ENCODE data around the gene CSNK2A2. TPM values are rescaled to one million over a fixed set of nuclear protein-coding genes. Genes with fewer than 3 reads are reported as not detected.

The CSNK2A2 gene
- total RNA-seq, 2 experiments from 2014 or later, result 49.0 to 51.0 TPM

- intact Hi-C loops (cut with DNase I, micrococcal nuclease), result loop anchor here (2.0 to 10.0 kb wide), 9 partner anchors 71 to 939 kb away; partner anchors contain the start of genes KATNB1 (in 2 of the 2), CSNK2A2 (in 1 of the 2), PSME3IP1 (in 1 of the 2) and RSPRY1 (in 1 of the 2)
- TF ChIP-seq CTCF (IDR thresholded peaks at IDR 0.05), result no peak
- peaks cover 67% of the 10 kb centered on the region for H3K4me1 Mint-ChIP-seq (ENCODE audit: low read depth)
- H3K36me3 ChIP-seq (ENCODE audit: insufficient read depth, low read length), result peaks cover 3% of the 10 kb centered on the region
- no peaks in the 10 kb centered on the region for H3K27me3 Mint-ChIP-seq
- H3K4me3 ChIP-seq (ENCODE audit: low read length), result no peak overlapping the region
- peaks cover 52% of the 10 kb centered on the region for H3K4me1 ChIP-seq (ENCODE audit: insufficient read depth, low read length)
- peaks cover 2% of the 10 kb centered on the region for H3K9me3 Mint-ChIP-seq
- no peak for ATAC-seq (ENCODE audit: poor library complexity)
- ChIA-PET CTCF (interaction anchor here (0.7 to 5.4 kb wide), 5 partner anchors 11 to 116 kb away, joined by 3 to 21 read pairs (median 3); no protein-coding TSS in a partner anchor), POLR2A (interaction anchor here (0.9 kb wide), 1 partner anchor 142 kb away, joined by 4 read pairs; no protein-coding TSS in a partner anchor)
- H3K9me3 ChIP-seq (ENCODE audit: control insufficient read depth in 1 of 2, insufficient read depth in 1 of 2, low read length in 2 of 2), result peaks cover 0 to 7% of the 10 kb centered on the region in 2 experiments
- no peaks in the 10 kb centered on the region for H3K27me3 ChIP-seq (ENCODE audit: control insufficient read depth in 1 of 2, insufficient read depth in 2 of 2, low read length in 2 of 2)
- peak overlapping the region; percentile 88 for H3K27ac Mint-ChIP-seq
- no peak for DNase-seq
- peak overlapping the region; percentile 91 for H3K4me3 Mint-ChIP-seq
- peaks cover 27% of the 10 kb centered on the region for H3K36me3 Mint-ChIP-seq (ENCODE audit: low read depth)
- peak overlapping the region in 1 of 2 donors; percentile 5 for H3K27ac ChIP-seq (ENCODE audit: low read depth in 1 of 2, low read length in 2 of 2)
Observed at GRCh38 chr16:58126451-58126961, 71.4 kb downstream of the CSNK2A2 start.

GRCh38 chr16:58125781-58126335 lies 72.0 kb downstream of the CSNK2A2 start:
- POLR2A ChIA-PET, result interaction anchor here (0.7 to 0.9 kb wide), 2 partner anchors 141 to 256 kb away, joined by 3 to 4 read pairs; no protein-coding TSS in a partner anchor
- H3K36me3 ChIP-seq (ENCODE audit: insufficient read depth, low read length), result peaks cover 3% of the 10 kb centered on the region

More at GRCh38 chr16:58125781-58126335, 72.0 kb downstream of the CSNK2A2 start:
- peaks cover 74% of the 10 kb centered on the region for H3K4me1 Mint-ChIP-seq (ENCODE audit: low read depth)
- H3K4me1 ChIP-seq (ENCODE audit: insufficient read depth, low read length), result peaks cover 55% of the 10 kb centered on the region
- intact Hi-C loops (cut with DNase I, micrococcal nuclease), result loop anchor here (2.0 to 10.0 kb wide), 9 partner anchors 71 to 939 kb away; partner anchors contain the start of genes KATNB1 (in 2 of the 2), CSNK2A2 (in 1 of the 2), PSME3IP1 (in 1 of the 2) and RSPRY1 (in 1 of the 2)
- H3K27me3 Mint-ChIP-seq, result no peaks in the 10 kb centered on the region
- ATAC-seq (ENCODE audit: poor library complexity) (no peak), DNase-seq (peak in 2 of 14 experiments; percentile 20 to 26)
- H3K4me3 ChIP-seq (ENCODE audit: low read length), result no peak overlapping the region
- H3K9me3 ChIP-seq (ENCODE audit: control insufficient read depth in 1 of 2, insufficient read depth in 1 of 2, low read length in 2 of 2), result peaks cover 0 to 7% of the 10 kb centered on the region in 2 experiments
- H3K27me3 ChIP-seq (ENCODE audit: control insufficient read depth in 1 of 2, insufficient read depth in 2 of 2, low read length in 2 of 2), result no peaks in the 10 kb centered on the region
- no peak overlapping the region for H3K27ac ChIP-seq (ENCODE audit: low read depth in 1 of 2, low read length in 2 of 2)
- no peak for TF ChIP-seq CTCF (IDR thresholded peaks at IDR 0.05)
- peak overlapping the region; percentile 91 for H3K4me3 Mint-ChIP-seq
- CTCF ChIA-PET, result interaction anchor here (0.9 to 5.4 kb wide), 3 partner anchors 13 to 49 kb away, joined by 3 to 21 read pairs (median 3); no protein-coding TSS in a partner anchor
- peak overlapping the region; percentile 88 for H3K27ac Mint-ChIP-seq
- peaks cover 27% of the 10 kb centered on the region for H3K36me3 Mint-ChIP-seq (ENCODE audit: low read depth)
- peaks cover 2% of the 10 kb centered on the region for H3K9me3 Mint-ChIP-seq
